ENCODE measurements around the gene CRYAB.

The CRYAB gene, protein sequence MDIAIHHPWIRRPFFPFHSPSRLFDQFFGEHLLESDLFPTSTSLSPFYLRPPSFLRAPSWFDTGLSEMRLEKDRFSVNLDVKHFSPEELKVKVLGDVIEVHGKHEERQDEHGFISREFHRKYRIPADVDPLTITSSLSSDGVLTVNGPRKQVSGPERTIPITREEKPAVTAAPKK

DNA sequence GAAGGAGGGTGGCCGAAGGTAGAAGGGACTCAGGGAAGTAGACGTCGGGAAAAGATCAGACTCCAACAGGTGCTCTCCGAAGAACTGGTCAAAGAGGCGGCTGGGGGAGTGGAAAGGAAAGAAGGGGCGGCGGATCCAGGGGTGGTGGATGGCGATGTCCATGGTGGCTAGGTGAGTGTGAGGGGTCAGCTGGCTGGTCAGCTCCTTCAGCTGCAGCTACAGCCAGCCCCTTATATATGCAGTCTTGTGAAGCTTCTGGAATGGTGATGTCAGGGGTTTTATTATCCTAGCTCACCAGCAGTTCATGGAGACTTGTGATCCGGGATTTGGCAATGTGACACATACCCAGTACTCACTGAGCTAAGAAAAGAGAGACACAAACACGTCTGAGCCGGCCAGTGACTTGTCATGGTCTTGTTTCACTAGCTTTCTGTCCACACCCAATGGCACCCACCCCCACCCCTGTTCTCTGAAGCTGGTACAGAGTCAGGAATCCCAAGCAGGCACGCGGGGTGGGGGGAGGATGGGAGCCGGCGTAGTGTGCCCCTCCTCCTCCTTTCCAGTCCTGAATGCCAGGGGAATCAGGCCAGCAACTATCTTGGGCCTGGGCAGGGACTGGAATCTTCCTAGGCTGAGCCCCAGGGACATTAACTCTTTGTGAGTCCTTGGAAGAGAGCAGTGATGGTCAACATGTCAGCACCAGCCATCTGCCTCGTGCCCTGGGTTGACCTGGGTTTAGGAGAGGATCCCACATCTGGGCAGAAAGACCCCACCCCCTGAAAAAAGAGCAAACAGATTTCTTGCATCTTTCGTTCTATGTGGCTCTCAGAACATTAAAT, at the start of gene CRYAB:
Gene CRYAB (minus strand): TSS at position 208 of the 839 bp plus-strand sequence. CDS start 46 bp downstream, at position 162.
- peak; percentile 97 for DNase-seq (ENCODE audit: low read depth)

DNA sequence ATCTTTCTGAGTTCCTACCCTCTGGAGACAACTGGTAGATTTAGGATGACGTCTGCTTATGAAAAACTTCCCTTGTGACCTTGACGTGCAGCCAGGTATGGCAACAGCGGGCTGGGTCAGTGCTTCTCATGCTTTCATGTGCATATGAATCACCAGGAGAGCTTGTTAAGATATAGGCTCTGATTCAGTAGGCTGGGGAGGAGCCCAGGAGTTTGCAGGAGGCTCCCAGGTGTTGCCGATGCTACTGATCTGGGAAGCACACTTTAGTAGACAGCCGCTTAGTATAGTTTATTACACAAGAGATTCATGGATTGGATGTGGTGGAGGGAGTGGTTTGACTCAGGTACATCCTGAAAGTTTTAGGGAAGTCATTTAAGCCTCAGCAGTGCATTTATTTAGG, 49.3 kb upstream of the CRYAB start:
- DNase-seq (ENCODE audit: low read depth): no peak

DNA sequence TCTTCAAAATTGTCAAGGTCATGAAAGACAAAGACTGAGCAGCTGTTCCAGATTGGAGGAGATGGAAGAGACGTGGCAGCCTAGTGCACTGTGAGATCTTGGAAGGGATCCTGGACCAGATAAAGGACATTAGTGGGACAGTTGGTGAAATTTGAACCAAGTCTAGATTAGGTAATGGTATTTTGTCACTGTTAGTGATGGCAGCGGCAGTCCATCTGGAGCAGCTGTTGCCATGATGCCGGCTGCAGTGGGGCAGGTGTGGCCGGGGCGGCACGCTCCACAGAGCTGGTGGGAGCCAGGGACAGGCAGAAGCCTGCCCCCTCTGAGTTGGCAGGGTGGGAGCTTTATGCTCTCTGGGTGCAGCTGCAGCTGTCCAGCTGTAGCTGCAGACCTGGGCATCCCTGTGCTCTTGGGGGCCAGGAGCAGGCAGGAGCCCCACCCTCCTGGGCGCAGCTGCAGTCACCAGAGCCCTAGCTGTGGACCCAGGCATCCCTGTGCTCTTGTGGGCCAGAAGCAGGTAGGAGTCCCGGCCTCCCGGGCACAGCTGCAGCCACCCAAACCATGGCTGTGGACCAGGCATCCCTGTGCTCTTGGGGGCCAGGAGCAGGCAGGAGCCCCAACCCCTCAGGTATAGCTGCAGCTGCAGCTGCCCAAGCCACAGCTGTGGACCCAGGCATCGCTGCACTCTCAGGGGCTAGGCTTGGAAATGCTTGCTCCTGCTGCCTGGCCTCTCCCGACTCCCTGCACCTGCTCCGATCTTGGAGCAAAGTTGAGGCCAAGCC, 46.3 kb upstream of the CRYAB start:
- no peak for DNase-seq (ENCODE audit: low read depth)

DNA sequence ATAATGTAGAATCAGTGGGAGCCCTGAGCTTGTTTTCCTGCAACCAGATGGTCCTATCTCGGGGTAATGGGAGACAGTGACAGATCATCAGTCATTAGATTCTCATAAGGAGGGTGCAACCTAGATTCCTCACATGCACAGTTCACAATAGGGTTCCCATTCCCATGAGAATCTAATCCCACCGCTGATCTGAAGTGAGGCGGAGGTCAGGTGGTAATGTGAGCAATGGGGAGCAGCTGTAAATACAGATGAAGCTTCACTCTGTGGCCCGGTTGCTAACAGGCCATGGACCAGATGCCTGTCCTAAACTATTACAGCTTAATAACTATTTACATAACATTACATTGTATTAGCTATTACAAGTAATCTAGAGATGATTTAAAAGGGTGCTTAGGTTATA, 42.6 kb upstream of the CRYAB start:
- DNase-seq (ENCODE audit: low read depth): no peak

DNA sequence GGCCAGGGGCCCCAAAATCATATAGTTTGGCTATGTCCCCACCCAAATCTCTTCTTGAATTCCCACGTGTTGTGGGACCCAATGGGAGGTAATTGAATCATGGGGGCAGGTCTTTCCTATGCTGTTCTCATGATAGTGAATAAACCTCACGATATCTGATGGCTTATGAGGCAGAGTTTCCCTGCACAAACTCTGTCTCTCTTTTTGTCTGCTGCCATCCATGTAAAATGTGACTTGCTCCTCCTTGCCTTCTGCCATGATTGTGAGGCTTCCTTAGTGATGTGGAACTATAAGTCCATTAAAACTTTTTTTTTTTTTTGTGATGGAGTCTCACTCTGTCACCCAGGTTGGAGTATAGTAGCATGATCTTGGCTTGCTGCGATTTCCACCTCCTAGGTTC, 40.0 kb upstream of the CRYAB start:
- no peak for DNase-seq (ENCODE audit: low read depth)

DNA sequence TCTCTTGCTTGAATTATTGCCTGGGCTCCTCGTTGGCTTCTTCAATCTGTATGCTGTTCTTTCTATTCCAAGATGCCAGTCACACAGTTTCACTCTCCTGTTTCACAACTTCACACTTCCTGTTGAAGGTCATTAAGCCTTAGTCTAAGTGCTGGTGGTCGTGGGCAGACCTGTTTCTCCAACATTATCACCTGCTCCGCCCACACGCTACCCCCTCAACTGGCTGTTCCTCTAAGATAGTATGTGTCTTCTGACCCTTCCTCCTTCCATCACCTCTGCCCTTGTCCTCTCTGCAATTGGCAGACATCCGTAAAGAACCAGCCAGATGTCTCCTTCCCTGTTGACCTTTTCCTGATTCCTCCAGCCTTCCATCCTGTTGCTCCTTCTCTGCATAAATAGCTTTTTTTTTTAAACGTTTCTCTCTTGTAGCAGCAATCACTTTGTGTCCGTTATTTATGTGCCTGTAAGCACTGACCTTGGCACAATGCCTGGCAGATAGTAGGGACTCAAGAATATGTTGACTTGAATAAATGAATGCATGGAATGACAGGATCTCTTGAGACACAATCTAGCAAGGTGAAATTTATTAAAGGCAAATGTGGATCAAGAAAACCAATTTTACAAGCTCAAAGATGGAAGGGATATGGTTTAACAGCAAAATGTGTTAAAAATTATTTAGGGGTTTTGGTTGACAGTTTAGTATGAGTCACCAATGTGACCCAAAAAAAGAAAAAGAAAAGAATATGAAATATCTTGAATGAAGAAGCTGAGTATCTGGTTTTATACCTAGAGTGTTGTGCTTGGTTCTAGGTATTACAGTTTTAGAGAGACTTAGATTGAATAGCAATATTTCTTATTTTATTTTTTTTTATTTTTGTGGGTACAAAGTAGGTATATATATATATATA, 38.2 kb upstream of the CRYAB start:
- no peak for DNase-seq (ENCODE audit: low read depth)

DNA sequence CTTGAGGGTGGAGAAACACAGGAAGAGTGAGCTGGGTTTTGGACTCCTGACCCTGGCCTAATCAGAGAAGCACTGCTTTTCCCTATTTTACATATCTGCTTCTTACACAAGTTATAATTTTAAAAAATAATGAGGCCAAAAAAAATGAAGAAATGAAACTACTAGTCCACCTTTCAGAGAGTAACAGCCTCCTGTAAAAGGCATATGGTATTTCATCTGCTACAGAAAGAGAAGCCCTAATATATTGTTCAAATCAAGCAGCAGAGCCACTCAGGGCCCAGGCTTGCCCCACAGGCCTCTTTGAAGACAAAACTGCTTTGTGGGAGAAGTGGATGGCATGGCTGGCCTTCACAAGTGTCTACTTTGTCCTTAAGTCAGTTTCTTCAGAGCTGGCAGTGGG, 35.6 kb upstream of the CRYAB start:
- DNase-seq (ENCODE audit: low read depth): no peak

DNA sequence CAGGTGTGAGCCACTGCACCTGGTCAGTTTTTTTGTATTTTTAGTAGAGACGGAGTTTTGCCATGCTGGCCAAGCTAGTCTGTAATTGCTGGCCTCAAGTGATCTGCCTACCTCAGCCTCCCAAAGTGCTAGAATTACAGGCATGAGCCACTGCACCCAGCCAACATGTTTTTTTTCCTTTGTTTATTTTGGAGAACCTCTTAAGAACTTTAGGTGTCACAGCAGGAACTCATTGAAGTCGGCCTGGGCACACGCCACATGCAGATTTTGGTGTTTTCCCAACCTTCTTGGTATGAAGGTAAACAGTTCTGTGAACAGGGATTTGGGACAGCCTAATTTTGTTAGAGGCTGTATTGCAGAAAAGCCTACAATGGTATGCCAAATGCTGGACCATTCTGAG, 34.9 kb upstream of the CRYAB start:
- no peak for DNase-seq (ENCODE audit: low read depth)

DNA sequence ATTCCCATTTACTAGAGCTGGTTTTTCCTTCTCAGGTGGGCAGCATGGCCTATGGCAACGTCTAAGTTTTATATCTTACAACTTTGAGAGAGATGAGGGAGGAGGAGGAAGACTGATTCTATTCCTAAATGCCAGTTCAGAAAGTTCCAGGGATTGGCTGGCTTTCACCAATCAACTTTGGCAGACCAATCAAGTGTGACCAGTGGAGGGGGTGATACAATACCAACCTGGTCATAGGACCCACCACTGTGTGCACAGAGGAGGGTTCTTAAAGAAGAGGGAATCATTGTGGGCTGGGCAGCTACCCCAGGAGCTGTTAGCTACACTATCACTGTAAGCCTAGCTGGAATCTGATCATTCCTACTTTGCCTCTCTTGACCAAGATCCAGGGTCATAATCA, 33.6 kb upstream of the CRYAB start:
- DNase-seq (ENCODE audit: low read depth): no peak

DNA sequence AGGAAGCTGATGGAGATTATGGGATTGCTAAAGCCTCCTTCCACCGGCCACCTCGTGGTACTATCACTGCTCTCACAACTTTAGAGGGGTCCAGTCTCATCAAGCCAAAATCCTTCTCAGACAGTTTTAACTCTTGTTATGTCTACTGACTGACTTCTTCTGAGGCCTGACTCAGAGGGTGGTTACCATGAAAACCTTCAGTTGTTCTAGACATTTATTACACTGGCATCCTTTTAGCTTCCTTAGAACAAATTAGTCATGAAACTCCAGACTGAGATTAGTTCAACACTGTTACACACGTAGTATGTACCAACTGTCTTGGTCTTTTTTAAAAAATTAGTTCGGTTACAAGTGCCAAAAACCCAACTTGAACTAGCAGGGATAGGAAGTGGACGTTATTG, 33.1 kb upstream of the CRYAB start:
- peak; percentile 94 for DNase-seq (ENCODE audit: low read depth)

DNA sequence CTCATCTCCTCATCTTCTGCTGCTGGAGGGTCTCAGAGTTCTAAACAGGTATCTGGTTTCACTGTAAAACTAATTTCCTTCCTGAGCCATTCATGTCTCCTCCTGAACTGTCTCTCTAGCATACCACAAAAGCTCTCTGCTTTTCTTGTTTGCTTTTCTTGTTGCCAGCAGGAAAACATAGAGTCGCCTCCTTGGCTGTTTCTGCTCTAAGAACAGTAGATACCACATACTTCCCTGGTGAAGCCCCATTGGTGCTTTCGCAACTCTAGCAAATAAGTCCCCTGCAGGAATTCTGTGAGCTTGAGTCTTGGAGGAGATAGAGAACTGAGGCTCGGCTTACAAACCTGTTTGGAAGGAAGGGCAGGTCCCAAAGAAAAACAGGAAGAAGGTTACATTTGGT, 32.6 kb upstream of the CRYAB start:
- peak; percentile 59 for DNase-seq (ENCODE audit: low read depth)

DNA sequence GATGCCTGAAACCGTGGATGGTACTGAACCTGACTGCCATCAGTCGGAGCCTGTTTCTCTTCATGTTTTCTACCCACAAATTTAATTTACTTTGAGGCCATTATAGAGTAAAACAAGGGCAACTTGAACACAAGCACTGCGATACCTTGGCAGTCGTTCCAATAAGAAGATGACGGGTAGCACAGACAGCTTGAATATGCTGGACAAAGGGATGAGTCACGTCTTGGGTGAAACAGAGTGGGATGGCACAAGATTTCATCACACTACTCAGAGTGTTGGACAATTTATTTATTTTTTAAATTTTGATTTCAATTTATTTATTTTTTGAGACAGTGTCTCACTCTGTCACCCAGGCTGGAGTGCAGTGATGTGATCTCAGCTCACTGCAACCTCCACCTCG, 31.3 kb upstream of the CRYAB start:
- no peak for DNase-seq (ENCODE audit: low read depth)

DNA sequence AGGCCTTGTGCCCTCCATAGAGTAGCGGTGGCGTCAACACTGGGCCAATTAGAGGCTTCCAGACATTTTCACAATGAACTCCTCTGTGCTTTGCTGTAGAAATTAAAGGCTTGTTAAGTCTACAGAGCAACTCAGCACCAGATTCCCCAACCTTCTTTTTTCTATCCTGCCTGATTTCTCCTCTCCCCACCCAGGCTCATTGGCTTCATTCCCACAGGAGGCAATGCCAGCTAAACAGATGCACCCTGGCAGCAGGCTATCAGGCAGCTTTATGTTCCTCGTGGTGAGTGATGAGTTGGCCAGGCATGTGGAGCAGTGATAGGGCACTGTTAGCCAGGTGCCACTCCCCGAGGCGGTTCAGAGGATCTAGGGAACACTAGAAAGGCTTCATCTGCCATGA, 30.4 kb upstream of the CRYAB start:
- DNase-seq (ENCODE audit: low read depth): no peak

DNA sequence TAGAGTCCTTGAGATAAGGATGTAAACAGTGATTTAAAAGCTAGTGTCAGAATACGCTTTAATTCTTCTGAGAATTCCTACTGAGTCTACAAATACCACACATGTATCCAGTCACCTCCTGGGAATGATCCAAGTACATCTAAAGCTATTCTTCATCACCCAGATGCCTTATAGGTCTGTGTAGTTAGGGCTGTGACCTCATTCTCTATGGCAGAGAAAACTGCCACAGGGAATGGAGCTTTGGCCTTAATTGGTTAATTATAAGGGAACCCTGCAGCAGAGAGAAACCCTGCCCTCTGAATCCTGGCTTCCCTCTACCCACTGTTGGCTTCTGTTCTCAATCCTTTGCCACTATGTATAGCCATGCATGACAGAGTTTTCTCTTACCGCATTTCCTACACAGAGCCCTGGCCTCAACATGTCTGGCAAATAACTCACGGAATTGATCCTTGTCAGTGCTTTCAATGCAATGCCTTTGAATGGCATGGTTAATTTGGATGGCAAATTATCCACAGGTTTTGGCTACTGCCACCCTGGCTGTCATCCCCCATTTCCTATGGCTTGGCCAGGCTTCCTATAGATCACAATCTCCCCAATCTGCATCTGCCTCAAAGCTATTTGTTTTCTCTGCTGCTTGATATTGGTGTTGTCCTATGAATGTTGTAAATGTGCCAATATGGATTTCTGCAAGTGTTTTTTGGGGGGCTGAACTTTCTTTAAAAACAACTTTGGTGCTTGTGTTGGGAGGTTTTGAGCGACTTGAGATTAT, 28.4 kb upstream of the CRYAB start:
- peak; percentile 54 for DNase-seq (ENCODE audit: low read depth)

DNA sequence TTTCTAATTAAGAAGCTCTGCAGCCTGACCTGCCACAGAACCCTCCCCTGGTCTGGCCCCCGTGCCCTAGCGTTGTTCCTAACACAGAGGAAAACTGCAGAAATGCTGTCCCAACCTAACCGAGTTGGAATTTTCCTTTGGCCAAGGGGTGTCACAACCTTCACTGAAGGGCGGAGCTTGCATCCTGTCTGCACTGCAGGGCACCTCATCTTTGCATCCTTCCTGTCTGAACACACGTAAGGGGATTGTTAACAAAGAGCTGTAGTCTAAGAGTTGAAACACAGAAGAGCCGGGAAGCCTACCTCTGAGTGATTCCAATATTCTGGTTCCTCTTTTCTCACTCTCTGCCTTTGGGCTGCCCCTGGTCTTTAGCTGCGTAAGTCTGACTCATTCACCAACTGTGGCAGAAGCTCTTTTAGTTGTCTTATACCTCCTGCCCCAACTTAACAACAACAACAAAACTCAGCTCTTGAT, 27.2 kb upstream of the CRYAB start:
- DNase-seq (ENCODE audit: low read depth): no peak

DNA sequence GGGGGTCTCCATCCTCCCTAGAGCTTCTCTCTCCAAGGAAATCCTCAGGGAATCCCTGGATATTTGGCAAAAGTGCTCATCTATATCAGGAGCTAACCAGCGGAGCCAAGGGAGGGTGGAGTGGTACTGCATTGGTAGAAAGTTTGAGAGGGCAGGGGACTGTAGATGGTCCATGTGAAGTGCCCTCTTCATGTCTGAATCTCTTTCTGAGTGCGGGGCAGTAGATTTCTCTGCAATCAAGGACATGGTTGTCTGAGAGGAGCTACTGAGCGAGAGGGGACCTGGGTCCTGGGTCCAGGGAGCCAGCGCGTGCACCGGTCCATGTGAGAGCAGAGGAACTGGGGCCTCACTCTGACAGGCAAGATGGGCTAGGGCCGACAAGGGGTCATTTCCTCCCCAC, 26.3 kb upstream of the CRYAB start:
- DNase-seq (ENCODE audit: low read depth): no peak

DNA sequence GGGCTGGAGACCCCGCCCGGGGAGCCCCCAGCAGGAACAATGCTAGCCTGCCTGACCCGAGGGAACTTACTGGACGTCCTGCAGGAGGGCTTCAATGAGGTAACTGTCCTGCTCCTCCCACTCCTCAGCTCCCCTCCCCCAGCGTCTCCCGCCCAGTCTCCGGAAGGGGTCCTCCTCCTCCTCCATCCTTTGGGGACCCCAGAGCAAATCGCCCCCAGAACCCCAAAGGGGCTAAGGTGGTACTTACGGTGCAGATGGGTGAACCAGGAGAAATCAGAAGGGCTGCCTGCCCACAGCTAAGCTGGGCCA, 25.8 kb upstream of the CRYAB start:
- no peak for DNase-seq (ENCODE audit: low read depth)

DNA sequence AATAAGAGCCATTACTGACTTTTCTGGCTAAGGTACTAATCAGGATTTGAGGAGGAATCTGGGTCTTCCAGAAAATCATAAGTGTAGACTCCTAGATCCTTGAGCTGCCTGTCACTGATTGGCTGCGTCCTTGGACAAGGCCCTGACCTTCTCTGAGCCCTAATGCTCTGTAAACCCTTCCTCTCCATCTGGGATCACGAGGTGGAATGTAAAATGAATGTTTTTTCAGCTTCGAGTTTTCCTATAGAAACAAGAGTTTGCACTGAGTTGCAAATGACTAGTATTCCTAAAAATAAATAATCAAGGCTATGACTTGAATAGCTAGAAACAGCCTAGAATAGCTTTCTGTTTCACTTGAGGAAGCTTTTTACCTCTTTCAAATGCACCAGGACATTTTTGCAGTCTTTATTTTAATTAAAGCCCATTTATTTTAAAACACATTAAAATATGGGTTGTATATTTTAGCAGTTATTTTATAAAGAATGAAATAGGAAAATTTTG, 24.5 kb upstream of the CRYAB start:
- DNase-seq (ENCODE audit: low read depth): no peak

DNA sequence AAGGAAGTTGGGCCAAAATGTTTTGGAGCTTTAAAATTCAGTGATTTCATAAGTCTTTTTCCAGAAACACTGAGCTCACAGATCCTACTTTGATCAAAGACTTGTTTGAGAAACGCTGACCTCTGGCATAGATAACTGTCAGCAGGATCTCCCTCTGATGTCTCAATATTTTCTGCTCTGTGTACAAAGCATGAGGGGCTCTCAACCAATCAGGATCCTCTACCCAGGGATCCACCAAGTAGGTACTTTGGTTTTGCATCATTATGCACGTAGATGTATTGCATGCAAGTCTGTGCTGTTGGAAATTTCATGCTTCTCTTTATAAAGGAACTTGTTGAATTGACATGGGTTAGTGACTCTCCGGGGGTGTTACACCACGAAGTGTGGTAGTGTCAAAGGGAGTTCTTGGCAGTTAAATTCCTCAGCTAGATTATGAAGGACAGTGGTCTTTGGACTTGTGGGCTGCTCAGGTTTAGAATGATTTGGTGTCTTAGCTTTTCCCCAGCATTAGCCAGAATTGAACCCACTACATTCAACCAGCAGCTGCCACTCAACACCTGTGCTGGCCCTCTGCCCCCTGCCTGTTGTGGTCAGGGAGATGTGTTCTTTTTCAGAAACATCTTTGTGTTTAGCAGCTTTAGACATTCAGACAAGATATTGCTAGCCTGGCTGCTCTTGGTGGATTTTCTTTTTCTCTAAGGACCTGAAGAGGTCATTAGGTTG, 23.9 kb upstream of the CRYAB start:
- DNase-seq (ENCODE audit: low read depth): no peak

DNA sequence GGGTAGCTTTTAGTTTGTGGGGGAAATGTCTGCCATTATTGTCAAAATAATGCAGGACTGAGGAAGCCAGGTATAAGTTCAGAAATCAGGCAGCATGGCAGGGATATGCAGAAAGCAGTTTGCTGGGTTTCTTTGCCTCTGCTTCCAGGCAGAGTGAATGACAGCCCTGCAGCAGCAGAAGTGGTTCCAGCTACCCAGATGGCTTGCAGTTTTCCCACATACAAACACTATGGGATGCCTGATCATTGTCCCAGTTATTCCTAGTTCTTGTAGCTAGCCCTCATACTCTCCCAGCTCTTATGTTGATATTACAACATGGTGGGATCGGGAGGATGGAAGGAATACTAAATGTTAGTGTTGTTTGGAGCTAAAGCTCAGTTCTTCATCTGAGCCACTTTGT, 22.7 kb upstream of the CRYAB start:
- no peak for DNase-seq (ENCODE audit: low read depth)

Measured in stromal cell of bone marrow (primary cell).